ENCODE data around the gene TMEFF1.

DNA sequence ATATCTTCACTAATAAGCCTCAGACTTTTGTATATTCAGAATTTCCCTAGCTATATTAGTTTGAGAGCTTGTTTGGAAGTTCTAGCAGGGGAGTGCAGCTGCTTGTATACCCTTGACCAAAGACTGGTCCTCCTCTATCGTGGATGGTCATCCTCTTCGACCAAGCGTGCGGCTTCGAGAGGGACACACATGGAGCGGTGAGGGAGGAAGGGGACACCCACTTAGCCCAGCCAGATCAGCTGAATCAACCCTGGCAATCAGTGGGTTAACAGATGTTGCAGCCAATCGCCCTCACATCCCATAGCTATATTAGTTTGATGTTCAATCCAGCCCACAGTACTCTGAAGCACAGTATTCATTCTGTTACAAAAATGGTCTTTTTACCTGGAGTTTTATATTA lies 108.1 kb downstream of the TMEFF1 start:
- TF ChIP-seq POLR2A (IDR thresholded peaks at IDR 0.05) = no peak
- TF ChIP-seq, protein P1, sequence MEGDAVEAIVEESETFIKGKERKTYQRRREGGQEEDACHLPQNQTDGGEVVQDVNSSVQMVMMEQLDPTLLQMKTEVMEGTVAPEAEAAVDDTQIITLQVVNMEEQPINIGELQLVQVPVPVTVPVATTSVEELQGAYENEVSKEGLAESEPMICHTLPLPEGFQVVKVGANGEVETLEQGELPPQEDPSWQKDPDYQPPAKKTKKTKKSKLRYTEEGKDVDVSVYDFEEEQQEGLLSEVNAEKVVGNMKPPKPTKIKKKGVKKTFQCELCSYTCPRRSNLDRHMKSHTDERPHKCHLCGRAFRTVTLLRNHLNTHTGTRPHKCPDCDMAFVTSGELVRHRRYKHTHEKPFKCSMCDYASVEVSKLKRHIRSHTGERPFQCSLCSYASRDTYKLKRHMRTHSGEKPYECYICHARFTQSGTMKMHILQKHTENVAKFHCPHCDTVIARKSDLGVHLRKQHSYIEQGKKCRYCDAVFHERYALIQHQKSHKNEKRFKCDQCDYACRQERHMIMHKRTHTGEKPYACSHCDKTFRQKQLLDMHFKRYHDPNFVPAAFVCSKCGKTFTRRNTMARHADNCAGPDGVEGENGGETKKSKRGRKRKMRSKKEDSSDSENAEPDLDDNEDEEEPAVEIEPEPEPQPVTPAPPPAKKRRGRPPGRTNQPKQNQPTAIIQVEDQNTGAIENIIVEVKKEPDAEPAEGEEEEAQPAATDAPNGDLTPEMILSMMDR (IDR thresholded peaks at IDR 0.05) = no peak

Data from body of pancreas (tissue), 4 donors.